HG03280 (cell line): Measurements from ENCODE around the gene MRTFB.
"Not testable (repeated sequence)": the region's sequence is repeated elsewhere in the genome, so short reads cannot be mapped to it uniquely, and the experiment has no call there.

Experiments used
- ATAC-seq: cut with Tn5 transposase; IDR thresholded peaks from one replicate; pipeline ENCODE4 v1.9.1; 2021; ENCODE audit warnings: mild to moderate bottlenecking, moderate library complexity; ENCODE audit not compliant: unreplicated experiment

Gene MRTFB

DNA sequence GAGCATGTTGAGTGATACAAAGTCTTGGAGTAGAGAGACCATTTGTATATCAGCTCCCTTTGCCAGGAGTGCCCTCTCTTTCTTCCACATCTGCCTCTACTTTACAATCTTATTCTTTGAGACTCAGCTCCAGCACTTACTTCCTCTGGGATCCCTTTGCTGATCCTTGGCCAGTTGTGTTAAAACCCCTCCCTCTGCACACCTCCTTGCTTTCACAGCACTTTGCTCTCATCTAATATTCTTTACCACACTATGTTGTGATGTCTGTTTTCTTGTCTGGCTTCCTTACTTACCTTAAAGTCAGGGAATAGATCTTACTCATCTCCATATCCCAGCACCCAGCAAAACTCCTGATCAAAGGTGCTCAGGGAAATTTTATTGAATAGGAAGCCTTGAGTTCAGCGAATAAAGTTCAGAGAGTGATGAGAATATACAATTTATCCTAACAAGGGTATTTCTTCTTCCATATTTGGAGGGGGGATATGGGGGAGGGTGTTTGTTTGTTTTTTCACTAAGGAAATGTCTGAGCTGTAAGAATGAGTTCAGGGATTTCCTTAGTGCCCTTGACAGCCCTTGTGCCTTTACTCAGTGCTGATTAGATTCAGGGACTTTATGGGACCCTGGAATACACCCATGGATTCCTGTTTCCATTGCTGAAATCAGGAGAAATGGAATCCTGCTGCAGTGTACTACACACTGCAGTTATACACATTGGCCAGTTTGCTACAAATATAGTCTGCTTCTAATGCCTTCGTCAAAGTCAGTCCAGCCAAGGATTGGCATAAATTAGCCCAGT is 32.0 kb downstream of the MRTFB start:
- no peak for ATAC-seq

DNA sequence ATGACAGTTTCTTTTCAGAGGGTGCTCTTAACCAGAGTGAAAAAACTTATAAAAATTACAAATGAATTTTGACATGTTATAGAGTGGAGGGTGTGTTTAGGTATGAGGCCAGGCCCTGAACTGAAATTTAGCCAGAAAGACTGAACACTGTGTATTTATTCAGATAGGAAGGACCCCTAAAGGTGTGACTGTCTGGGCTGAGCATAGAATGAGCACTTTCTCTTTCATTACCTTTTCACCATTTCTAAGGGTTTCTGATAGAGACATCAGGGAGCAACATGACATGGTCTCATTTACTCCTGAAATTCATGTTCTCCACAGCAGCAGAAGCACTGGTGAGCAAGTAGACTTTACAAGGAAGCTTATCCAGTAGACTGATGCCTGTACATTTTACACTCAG is 32.9 kb downstream of the MRTFB start:
- ATAC-seq = no peak

DNA sequence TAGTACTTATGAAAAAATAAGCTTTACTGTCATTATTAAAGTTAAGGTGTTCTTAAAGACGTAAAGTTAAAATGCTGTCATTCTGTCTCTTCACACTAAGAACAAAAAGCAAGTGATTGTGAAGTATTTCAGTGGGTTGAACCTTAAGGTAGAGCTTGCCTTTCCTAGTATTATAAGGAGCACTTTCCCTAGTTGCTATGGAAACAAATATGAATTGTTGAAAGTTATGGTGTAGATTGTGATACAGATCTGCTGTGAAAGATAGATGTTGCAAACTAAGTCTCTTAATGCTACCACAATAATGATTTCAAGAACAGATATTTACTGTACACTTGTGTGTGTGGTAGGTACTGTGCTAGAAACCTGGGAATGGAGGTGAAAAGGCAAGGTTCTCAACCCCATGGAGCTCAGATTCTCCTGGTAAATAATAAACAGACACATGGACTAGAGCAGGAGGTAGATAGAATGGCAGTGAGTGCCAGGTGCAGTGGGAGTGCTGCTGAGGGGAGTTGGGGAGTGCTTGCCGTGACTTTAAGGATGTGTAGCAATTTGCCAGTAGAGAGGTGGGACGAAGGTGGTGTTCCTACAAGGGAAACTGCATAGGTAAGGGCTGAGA is 34.7 kb downstream of the MRTFB start:
- no peak for ATAC-seq

DNA sequence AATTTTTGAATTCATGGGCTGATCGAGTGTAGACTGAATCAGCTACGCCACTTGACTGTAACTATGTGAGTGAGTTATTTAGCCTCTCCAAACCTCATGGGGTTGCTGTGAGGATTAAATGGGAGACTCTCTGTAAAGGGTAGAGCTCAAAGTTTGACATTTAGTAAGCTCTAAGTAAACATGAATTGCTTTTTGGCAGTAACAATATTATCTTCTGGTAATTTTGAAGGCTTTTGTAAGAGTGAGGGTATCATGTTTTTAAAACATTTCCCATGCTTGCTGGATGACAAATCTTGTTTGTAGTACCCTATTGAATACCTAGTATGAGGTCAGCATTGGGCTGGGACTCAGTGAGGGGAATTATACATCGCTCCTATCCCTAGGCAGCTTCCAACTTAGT is 35.3 kb downstream of the MRTFB start:
- ATAC-seq = no peak

DNA sequence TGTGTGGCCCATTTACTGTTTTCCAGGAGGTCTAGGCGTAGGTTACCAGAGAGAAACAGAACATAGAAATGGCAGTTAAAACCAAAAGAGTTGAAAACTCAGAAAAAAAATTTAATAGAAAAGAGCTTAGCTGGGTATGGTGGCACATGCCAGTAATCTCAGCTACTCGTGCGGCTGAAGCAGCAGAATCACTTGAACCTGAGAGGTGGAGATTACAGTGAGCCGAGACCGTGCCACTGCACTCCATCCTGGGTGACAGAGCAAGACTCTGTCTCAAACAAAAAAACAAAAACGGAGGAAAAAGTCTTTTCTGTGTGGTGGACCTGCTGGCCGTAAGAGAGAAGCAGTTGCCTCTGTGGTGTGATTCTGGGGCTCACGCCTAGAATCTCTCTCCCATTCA is 35.8 kb downstream of the MRTFB start:
- no peak for ATAC-seq

DNA sequence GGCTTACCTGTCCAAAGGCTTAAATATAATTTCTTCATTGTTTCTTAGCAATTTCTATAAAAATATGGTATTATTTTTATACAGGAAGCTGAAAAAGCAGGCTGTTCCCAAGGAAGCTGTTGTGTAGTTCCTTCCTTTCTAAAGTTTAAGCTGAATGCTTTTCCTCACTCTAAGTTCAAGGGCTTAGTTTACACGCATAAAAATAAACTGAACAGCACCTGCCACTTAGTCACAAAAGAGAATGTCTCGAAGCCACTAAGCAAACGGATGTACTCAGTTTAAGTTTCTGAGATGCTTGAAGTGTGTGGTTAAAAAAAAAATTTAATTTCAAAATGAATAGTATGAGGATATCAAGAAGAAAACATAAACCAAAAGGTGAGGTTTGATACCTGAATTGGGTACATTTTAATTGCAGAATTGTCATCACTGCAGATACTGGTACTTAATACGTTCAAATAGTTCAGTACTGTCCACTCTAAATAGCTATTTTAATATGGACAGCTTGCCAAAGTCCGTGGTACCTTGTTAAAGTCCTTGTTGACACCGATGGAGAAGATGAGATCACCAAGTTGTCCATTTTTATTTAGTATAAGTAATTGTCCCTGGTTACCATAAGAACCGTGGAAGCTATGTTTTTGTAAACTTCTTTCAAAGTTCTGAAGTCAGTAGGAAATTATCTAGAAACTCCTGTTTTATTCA is 38.1 kb downstream of the MRTFB start:
- no peak for ATAC-seq

DNA sequence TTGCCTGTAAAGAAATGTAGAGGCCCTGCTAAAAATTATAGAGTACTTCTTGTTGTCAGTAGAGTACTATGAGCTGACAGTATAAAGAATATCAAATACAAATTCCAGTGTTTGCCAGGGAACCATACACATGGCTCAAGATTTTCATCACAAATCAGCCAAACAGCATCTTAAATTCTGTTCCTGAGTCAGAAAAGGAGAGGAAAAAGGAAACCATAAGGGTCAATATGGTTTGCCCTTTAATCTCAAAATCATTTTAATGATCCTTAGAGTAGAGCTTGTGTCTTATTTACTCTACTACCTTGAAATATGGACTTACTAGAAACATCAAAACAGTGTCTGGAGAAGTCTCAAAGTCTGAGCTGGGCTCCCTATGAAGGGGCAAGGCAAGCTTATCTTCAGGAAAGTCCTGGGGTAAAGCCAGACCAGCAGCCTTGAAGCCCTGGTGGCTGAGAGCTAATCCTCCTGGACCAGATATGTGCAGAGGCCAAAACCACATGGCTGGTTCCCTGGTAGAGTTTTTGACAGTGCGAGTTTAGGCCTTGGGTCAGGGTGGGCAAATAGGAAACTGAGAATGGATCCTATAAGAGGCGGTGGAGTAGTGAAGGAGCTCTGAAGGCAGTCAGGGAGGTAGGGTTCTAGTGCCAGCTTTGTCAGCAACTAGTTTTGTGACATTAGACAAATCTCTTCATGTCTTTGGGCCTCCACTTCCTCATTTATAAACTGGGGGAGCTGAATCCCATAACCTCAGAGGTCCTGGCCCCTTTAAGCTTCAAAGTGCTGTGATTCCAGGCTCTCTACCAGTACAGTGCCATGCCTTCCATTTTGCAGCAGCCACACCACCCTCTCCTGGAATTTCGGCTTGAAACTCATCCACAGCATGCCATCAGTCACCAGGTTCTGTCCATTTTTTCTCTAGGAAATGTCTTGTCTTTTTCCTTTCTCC is 38.9 kb downstream of the MRTFB start:
- ATAC-seq = no peak

DNA sequence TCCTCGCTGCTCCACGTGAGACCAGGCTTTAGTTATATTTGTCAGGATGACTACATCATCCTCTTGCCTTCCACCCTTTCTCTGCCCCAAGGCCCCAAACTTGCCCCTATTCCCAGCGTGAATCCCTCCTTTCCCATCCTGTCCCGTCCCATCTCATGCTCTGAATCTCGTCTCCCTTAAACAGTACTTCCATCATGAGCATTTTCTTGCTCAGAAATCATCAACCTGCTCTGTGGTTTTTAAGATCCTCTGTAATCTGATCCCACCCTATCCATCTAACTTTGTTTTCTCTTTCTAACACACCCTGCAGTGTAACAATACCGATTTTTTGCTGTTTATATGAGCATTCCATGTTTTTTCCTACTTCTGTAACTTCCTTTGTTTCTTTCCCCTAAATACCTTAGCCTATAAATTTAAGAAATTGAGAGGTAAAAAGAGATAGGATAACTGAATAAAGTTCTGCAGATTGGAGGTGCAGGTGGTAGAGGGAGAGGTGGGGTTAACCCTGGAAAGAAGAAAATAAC is 39.7 kb downstream of the MRTFB start:
- no peak for ATAC-seq

DNA sequence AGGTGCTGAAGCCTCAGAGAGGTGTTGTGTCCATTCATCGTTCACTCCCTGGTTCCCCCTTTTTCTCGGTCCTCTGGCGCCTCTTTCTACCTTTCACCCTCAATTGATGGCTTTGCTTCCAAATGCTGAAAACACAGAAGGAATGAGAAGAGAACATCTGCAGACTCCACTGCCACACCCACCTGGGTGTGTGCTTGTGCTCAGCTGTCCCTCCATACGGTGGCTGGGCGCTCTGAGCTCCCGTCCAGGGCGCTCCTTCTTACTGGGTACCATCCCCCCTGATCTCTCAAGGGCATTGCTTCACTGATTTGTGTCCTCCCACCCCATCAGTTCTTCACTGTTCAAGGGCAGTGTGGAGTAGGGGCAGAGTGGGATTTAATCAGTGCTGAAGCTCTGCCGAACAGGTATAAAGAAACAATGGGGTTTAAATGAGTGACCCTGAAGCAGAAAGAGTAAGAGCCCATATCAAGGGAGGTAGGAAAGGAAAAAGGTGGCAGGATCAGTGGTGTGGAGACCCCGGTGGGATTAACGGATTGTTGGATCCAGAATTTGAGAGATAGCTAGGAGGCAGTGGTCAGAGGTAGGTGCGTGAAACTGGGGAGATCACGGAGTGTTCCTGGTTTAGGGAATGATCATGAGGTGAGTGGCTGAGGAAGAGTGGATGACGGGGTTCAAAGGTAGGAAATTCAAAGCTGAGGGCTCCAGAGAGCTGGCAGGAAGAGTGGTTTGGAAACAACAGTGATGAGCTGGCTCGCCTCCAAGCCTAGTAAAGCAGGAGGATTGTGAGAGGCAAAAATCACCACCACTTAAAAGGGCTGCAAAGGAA is 40.8 kb downstream of the MRTFB start:
- no peak for ATAC-seq

DNA sequence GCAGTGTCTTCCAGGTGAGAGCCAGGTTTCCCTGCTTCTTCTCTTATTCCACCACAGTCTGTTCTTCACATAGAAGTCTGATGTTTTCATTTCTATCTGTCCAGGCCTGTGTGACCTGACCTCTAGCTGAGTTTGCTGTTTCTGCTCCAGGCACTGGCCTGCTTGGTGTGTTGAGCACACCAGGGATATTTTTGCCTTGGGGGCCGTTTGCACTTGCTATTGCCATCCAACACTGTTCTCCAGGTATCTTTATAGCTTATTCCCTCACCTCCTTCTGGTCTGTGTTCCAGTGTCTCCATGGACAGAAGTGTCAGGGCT is 41.4 kb downstream of the MRTFB start:
- ATAC-seq = no peak

DNA sequence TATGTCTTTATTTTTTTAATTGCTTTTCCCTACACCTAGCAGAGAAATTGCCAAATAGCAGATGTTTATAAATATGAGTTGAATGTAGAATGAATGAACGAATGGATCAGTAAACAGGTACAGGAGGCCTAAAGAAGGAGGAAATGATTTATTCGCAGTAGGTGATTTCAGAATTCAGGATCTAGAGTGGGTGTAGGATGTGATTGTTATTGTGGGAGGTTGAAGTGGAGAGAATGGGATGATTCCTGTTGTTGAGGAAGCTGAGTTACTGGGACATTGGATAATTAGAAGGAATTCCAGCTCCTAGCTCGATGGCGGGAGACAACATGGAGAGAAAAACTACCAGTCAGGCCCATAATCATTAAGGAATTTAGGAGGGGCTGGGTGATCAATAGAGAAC is 42.2 kb downstream of the MRTFB start:
- no peak for ATAC-seq

DNA sequence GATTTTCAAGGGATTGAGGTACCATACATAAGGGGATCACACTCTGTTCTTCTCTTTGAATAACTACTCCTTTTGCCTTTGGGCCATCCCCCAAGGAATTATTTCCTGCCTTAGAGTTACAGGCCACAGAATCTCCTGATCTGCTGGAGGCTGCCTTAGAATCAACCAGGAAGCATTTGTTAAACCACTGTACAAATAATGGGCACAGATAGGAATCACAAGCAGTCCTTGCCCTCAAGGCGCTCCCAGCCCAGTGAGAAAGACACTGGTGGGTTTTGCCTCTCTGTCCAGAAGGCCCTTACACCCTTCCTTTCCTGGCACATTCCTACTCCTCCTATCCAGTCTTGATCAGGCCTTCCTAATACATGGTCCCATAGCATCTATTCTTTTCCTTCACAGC is 45.9 kb downstream of the MRTFB start:
- no peak for ATAC-seq

DNA sequence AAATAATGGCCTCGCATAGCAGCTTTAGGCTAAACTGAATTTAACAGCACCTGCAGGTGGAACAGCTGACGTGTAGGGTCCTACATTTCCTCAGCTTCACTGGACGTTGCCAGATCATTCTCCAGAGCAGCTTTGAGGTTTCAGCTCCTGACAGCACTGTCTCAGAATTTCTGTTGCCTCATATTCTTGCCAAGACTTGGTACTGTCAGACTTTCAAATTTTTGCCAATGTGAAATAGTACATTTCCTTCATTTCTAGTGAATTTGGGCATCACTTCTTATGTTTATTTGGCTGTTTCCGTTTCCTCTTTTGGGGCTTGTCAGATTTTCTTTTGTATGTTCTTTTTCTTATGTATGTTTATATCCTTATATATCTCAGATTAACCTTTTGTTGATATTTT is 48.7 kb downstream of the MRTFB start:
- ATAC-seq = no peak

DNA sequence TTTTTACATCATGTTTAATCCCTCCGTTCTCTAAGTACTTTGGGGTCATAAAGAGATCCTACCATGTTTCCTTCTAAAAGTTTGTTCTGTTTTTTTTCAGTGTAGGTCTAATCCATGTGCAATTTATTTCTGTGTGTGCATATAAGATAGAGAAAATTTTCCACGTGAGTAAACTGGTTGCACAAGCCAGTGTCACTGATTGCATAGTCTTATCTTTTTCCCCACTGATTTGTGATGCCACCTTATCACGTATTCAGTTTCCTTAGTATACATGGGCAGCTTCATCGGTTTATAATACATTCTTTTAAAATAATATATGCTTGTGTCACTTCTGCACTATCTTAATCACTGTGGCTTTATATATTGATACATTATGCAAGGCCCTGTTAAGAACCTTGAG is 49.2 kb downstream of the MRTFB start:
- no peak for ATAC-seq

DNA sequence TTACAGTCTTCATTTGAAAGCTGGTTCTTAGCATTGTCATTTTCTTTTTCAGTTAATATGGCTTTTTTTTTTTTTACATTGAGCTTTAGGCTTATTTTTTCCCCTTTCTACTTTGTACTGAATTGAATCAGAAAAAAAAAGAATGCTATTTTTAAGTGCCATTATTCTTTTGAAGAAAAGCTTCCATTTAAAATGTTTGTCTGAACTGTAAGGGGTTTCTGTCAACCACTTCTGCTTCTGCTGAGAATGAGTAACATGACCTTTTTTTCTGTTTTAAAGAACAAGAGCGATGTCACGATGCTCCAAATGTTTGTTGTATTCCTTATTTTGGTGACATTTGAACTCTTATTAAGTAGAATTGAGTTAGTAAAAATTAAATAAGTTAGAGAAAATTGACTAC is 50.0 kb downstream of the MRTFB start:
- no peak for ATAC-seq

DNA sequence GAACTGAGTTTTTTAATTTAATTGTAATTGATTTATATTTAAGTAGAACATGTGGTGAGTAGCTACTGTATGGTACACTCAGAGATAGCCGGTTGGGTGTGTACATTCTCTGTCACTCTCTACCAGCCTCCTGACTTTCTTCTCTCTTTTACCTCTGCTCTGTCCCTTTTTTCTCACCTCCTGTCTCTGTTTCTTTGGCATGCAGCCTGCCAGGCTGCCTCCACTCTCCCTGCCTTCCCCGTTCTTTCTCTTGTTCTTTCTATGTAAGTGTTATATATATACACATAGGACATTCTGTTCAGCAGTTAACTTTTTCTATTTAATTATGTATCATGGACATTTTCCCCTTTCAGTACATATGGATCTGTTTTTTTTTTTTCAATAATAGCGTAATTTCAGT is 50.8 kb downstream of the MRTFB start:
- no peak for ATAC-seq

DNA sequence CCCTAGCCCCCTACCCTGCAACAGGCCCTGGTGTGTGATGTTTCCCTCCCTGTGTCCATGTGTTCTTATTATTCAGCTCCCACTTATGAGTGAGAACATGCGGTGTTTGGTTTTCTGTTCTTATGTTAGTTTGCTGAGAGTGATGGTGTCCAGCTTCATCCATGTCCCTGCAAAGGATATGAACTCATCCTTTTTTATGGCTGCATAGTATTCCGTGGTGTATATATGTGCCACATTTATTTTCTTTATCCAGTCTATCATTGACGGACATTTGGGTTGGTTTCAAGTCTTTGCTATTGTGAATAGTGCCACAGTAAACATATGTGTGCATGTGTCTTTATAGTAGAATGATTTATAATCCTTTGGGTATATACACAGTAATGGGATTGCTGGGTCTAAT is 51.3 kb downstream of the MRTFB start:
- ATAC-seq = not testable (repeated sequence)

DNA sequence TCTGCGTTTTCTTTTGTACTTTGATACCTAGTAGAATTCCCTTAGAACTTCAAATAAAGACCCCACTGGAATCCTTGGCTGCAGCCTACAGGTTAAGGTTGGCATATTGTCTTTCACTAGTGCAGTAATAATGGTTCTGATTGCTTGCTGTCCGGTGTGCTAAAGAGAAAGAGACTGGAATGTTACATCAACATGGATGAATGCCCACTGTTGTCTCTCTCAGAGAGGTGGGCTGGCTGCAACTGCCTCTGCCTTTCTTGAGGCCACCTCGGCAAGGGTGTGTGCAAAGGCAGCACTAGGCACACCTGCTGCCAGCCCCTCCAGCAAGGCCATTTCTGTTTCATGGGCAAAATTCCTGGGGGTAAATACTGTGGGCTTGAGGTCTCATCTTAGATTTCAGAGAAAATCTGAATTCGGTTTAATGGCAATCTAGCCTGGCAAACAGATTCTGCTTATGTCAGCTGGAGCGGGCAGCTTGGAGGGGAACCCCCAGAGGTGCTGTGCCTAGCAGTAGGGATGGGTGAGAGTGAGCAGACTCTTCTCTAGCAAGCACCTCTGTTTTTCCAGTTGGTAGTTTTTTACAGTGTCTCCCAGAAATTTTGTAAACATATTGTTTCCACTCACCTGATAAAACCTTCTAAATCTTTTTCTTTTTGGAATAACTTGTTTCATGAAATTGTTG is 54.0 kb downstream of the MRTFB start:
- ATAC-seq = no peak

DNA sequence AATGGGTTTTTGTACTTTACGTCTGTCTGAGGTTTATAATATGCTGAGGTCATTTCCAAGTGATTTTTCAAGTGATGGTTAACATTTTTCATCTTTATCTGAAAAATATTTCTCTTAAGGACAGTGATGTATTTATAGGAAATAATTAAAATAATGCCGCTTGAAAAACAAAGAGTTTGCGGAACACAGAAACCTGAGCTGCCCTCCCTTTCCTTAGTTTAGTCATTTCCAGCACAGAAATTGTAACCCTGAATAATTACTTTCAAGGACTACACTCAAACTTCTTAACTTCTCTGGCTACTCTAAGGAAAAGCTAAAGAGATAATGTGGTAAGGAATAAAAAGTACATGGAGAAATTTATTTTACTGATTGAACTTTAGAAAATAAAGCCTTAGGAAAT is 54.6 kb downstream of the MRTFB start:
- ATAC-seq = no peak

DNA sequence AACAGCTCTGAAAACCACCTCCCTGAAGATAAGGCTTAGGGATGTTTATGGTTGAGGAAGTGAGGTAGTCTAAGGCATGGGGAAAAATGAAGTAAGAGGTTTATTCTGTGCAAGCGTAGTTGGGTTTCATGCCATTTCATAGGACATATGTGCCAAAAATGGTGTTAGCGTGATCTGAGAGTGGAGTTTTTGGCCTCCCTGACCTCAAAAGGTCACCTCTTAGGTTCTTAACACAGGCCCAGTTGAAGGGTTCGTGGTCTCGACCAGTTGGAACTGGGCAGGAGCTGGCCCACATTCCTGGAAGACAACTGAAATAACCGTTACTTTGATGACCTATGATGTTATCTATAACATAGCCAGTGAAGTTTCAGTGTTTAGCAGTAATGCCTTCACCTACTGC is 57.0 kb downstream of the MRTFB start:
- ATAC-seq = no peak
